Measurements from ENCODE around the gene SEL1L. TPM values are rescaled to one million over a fixed set of nuclear protein-coding genes. Genes with fewer than 3 reads are reported as not detected.
A peak's percentile ranks its signal among the peaks of the same experiment; 100 is the strongest.

SEL1L gene
- total RNA-seq, 1 donor from 2014 or later = 43.1 TPM

DNA sequence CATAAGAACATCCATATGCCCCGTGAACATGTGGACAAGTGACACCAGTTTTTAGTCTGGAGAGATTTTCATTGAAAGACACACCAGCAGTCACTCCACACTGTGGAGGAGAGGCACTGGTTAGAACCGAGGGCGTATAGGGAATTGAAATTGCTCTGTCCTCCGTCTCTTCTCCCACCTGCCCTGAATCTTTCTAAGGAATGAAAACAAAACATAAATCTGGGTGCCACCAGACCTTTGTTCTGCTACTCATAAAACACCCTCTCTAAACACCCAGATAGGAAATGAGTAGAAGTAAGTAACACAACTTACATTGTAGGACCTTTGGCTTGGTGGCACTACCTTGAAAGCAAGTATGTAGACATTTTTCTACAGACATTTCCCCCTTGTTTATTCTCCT is 96.4 kb downstream of the SEL1L start:
- Mint-ChIP-seq H3K9me3 (ENCODE audit: unreplicated experiment) (peaks cover 13% of the 10 kb centered on the region), H3K36me3 (ENCODE audit: unreplicated experiment) (peaks cover 5% of the 10 kb centered on the region), H3K4me3 (ENCODE audit: unreplicated experiment) (peak overlapping the region; percentile 85), H3K4me1 (ENCODE audit: low read depth, unreplicated experiment) (peaks cover 23% of the 10 kb centered on the region), H3K27ac (ENCODE audit: unreplicated experiment) (no peak overlapping the region), H3K27me3 (ENCODE audit: unreplicated experiment) (peaks cover 12% of the 10 kb centered on the region)
- TF ChIP-seq CTCF (IDR thresholded peaks at IDR 0.05; ENCODE audit: partially characterized antibody, unreplicated experiment) = no peak
- no peak for DNase-seq

DNA sequence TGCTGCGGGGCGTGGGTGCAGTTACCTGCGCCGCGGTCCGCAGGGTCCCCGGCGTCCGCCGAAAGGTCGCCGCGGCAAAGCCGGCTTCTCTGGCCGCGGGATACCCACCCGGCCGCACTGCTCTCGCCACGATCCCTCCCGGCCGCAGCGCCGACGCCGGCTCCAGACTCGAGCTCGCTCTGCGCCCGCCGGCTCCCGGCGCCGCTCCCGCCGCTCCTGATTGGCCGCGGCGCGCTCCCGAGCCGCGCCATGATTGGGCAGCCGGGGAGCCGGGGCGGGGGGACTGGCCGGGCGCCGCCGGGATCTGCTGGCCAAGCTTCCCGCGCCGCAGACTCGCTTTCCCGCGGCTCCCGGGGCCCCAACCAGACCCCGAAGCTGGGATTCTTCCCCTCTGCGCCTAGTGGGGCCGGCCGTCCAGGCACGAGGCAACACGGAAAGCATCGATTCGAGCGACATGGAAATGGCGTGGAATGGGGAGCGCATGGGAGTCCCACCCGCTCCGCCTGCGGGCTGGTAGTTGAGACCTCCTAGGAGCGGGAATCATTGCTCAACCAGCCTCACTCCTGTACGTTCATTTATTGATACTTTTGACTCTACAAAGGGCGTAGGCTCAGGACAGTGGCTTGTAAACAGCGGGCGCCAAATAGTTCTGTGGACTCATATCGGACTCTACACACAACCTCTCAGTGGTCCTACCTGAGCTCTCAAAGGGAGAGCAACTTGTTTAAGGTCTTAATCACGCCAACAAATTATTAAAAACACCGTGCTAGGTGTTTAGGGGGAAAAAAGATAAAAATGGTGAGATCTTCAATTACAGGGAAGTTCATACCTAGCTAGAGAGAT is 97.1 kb downstream of the SEL1L start:
- Mint-ChIP-seq H3K4me1 (ENCODE audit: low read depth, unreplicated experiment) (peaks cover 26% of the 10 kb centered on the region), H3K9me3 (ENCODE audit: unreplicated experiment) (peaks cover 11% of the 10 kb centered on the region), H3K36me3 (ENCODE audit: unreplicated experiment) (peaks cover 5% of the 10 kb centered on the region), H3K27ac (ENCODE audit: unreplicated experiment) (peak overlapping the region; percentile 24), H3K4me3 (ENCODE audit: unreplicated experiment) (peak overlapping the region; percentile 85), H3K27me3 (ENCODE audit: unreplicated experiment) (peaks cover 10% of the 10 kb centered on the region)
- TF ChIP-seq CTCF (IDR thresholded peaks at IDR 0.05; ENCODE audit: partially characterized antibody, unreplicated experiment) = no peak
- DNase-seq = peak; percentile 92

DNA sequence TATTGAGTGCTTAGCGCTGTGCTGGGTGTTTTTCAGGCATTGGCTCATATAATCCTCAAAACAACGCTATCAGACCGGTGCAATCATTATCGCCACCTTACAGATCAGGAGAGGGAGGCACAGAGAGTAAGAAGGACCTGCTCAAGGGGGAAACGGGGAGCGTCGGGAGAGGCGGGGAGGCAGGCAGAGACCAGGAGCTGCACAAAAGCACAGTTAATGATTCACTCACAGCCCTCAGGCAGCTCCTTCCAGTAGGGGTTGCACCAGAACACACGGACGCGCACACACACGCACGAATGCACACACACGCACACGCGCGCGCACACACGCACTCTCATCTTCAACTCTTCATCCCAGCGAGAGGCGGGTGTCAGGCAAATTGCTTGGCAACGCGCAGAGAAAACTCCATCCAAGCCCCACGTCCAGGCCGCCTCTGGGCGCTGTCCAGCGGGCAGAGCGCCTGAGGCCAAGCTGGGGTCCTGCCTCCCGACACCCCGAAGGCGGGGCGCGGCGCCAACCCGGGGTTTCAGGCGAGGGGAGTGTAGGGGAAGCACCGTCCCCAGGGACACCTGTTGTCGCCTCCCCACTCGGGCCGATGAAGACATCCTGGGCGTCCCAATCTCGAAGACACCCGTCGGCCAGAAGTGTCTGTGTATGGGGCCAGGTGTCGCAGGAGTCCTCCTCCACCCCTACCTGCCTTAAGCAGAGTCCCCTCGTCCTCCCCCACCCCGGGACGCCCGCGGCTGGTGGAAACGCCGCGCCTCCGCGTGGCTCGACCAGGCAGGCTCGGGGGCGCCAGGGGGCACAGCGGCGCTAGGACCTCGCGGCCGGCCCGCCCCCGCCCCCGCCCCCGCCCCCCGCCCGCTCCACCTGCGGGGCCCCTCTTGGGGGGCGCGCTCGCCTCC is 98.0 kb downstream of the SEL1L start:
- Mint-ChIP-seq H3K36me3 (ENCODE audit: unreplicated experiment) (peaks cover 5% of the 10 kb centered on the region), H3K27me3 (ENCODE audit: unreplicated experiment) (peaks cover 10% of the 10 kb centered on the region), H3K4me3 (ENCODE audit: unreplicated experiment) (peak overlapping the region; percentile 99), H3K27ac (ENCODE audit: unreplicated experiment) (peak overlapping the region; percentile 91), H3K9me3 (ENCODE audit: unreplicated experiment) (peaks cover 10% of the 10 kb centered on the region), H3K4me1 (ENCODE audit: low read depth, unreplicated experiment) (peaks cover 31% of the 10 kb centered on the region)
- peak; percentile 57 for DNase-seq
- no peak for TF ChIP-seq CTCF (IDR thresholded peaks at IDR 0.05; ENCODE audit: partially characterized antibody, unreplicated experiment)

- H3K36me3 Mint-ChIP-seq (ENCODE audit: unreplicated experiment) = peaks cover 5% of the 10 kb centered on the region
- peak overlapping the region; percentile 99 for H3K4me3 Mint-ChIP-seq (ENCODE audit: unreplicated experiment)
- peaks cover 10% of the 10 kb centered on the region for H3K27me3 Mint-ChIP-seq (ENCODE audit: unreplicated experiment)
- H3K27ac Mint-ChIP-seq (ENCODE audit: unreplicated experiment) = peak overlapping the region; percentile 91
- H3K9me3 Mint-ChIP-seq (ENCODE audit: unreplicated experiment) = peaks cover 10% of the 10 kb centered on the region
- DNase-seq = no peak
- peaks cover 36% of the 10 kb centered on the region for H3K4me1 Mint-ChIP-seq (ENCODE audit: low read depth, unreplicated experiment)
- no peak for TF ChIP-seq CTCF (IDR thresholded peaks at IDR 0.05; ENCODE audit: partially characterized antibody, unreplicated experiment)
These were observed 98.6 kb downstream of the SEL1L start for GRCh38 chr14:81435048-81435390.

Data from glutamatergic neuron (in vitro differentiated cells).